CD14-positive monocyte (primary cell): Measurements from ENCODE around the gene MRTFB. TPM values are rescaled to one million over a fixed set of nuclear protein-coding genes. Genes with fewer than 3 reads are reported as not detected.

Experiments
- DNase-seq, 3 donors: peaks; one replicate each; pipeline ENCODE4 v3.0.0-alpha.2; 2011 to 2022
- H2AFZ ChIP-seq: 2 replicates; pipeline ENCODE4 v1.6.0; 2012; ENCODE audit warnings: mild to moderate bottlenecking, low read depth, low read length, inconsistent platforms; ENCODE audit not compliant: insufficient read depth, poor library complexity, severe bottlenecking
- H3K27ac ChIP-seq, 2 donors: 1 replicate in 1 of 2; 2 replicates in 1 of 2; pipeline ENCODE4 v1.5.1; 2012 to 2013; ENCODE audit warnings: low read length in 2 of 2, control low read depth in 1 of 2, inconsistent platforms in 1 of 2, low read depth in 1 of 2, mild to moderate bottlenecking in 1 of 2
- H3K27me3 ChIP-seq, 2 donors: one replicate each; pipeline versions ENCODE4 v1.6.0 to v1.6.1; 2011 to 2013; ENCODE audit warnings: low read length in 2 of 2; ENCODE audit not compliant: control insufficient read depth in 2 of 2, insufficient read depth in 2 of 2
- H3K36me3 ChIP-seq, 2 donors: replicated peaks in 1 of 2; 1 replicate in 1 of 2; 2 replicates in 1 of 2; pipeline versions ENCODE4 v1.5.1 to v1.6.1; 2012 to 2013; ENCODE audit warnings: low read length in 2 of 2, control low read depth in 1 of 2, inconsistent platforms in 1 of 2, mild to moderate bottlenecking in 1 of 2; ENCODE audit not compliant: insufficient read depth in 2 of 2, control insufficient read depth in 1 of 2
- H3K4me1 ChIP-seq, 2 donors: 1 replicate in 1 of 2; 2 replicates in 1 of 2; pipeline versions ENCODE4 v1.5.1 to v1.6.1; 2012 to 2013; ENCODE audit warnings: low read length in 2 of 2, control low read depth in 1 of 2, inconsistent platforms in 1 of 2, mild to moderate bottlenecking in 1 of 2, moderate library complexity in 1 of 2; ENCODE audit not compliant: insufficient read depth in 2 of 2, control insufficient read depth in 1 of 2
- H3K4me2 ChIP-seq: replicated peaks from 2 replicates; pipeline ENCODE3; 2012; ENCODE audit warnings: low read length, moderate library complexity, mild to moderate bottlenecking; ENCODE audit not compliant: poor library complexity, severe bottlenecking; ENCODE audit errors: extremely low read depth
- H3K4me3 ChIP-seq, 3 experiments: fragments of 200-600 bp in 1 of 3; sonication (generic) in 1 of 3; replicated peaks in 1 of 3; 1 replicate in 2 of 3; 2 replicates in 1 of 3; pipeline ENCODE4 v1.5.1; 2011 to 2013; ENCODE audit warnings: low read length in 3 of 3, mild to moderate bottlenecking in 3 of 3, control low read depth in 2 of 3, low read depth in 2 of 3, inconsistent platforms in 1 of 3, moderate library complexity in 1 of 3
- H3K79me2 ChIP-seq: 2 replicates; pipeline ENCODE4 v1.6.0; 2012; ENCODE audit warnings: mild to moderate bottlenecking, control low read depth, inconsistent platforms, low read length, moderate library complexity; ENCODE audit not compliant: insufficient read depth
- H3K9ac ChIP-seq: 2 replicates; pipeline ENCODE4 v1.6.0; 2017; ENCODE audit warnings: low read length, mild to moderate bottlenecking; ENCODE audit not compliant: insufficient read depth, poor library complexity, severe bottlenecking
- H3K9me3 ChIP-seq, 2 donors: replicated peaks in 1 of 2; 1 replicate in 1 of 2; 2 replicates in 1 of 2; pipeline versions ENCODE4 v1.5.1 to v1.6.1; 2012 to 2013; ENCODE audit warnings: low read length in 2 of 2, control low read depth in 1 of 2; ENCODE audit not compliant: control insufficient read depth in 1 of 2, insufficient read depth in 1 of 2
- H4K20me1 ChIP-seq: 2 replicates; pipeline ENCODE4 v1.6.0; 2012; ENCODE audit warnings: mild to moderate bottlenecking, low read length, control low read depth, moderate library complexity; ENCODE audit not compliant: insufficient read depth
- H3K27ac Mint-ChIP-seq, 7 donors: one replicate each; pipeline ENCODE4 v1.8.0; 2020; ENCODE audit warnings: mild to moderate bottlenecking in 7 of 7, mixed read lengths in 7 of 7, moderate library complexity in 6 of 7, inconsistent platforms in 2 of 7
- H3K27me3 Mint-ChIP-seq, 3 donors: one replicate each; pipeline ENCODE4 v1.8.0; 2021 to 2022; ENCODE audit warnings: low read depth in 3 of 3, mild to moderate bottlenecking in 3 of 3, mixed read lengths in 3 of 3, moderate library complexity in 3 of 3, inconsistent platforms in 1 of 3
- H3K36me3 Mint-ChIP-seq, 2 donors: one replicate each; pipeline ENCODE4 v1.8.0; 2020; ENCODE audit warnings: mixed read lengths in 2 of 2, inconsistent platforms in 1 of 2, mild to moderate bottlenecking in 1 of 2
- H3K4me1 Mint-ChIP-seq: one replicate; pipeline ENCODE4 v1.8.0; 2020; ENCODE audit warnings: mild to moderate bottlenecking, mixed read lengths
- H3K4me3 Mint-ChIP-seq, 2 donors: one replicate each; pipeline ENCODE4 v1.8.0; 2020; ENCODE audit warnings: mild to moderate bottlenecking in 2 of 2, mixed read lengths in 2 of 2, moderate library complexity in 1 of 2
- H3K9me3 Mint-ChIP-seq, 7 donors: one replicate each; pipeline ENCODE4 v1.8.0; 2020 to 2022; ENCODE audit warnings: mixed read lengths in 7 of 7, mild to moderate bottlenecking in 6 of 7, moderate library complexity in 6 of 7, inconsistent platforms in 2 of 7
- CTCF ChIP-seq: fragments of 200-600 bp; IDR thresholded peaks from one replicate; pipeline ENCODE4 v1.8.0; 2022; ENCODE audit warnings: antibody characterized with exemption, mild to moderate bottlenecking
- WGBS: methylation state at CpG from one replicate; pipeline ENCODE4 v1.1.5; 2013; ENCODE audit warnings: missing lambda C conversion rate; ENCODE audit not compliant: insufficient coverage; 5-methylcytosine and 5-hydroxymethylcytosine counted together
- intact Hi-C, 2 donors: fragments of 100-400 bp; cut with micrococcal nuclease; formaldehyde crosslinking; loops; one replicate each; pipeline versions ENCODE4 v1.15.0 to v1.15.1; 2023
- polyA plus RNA-seq, 3 donors: library from polyadenylated mRNA; depleted of rRNA in 1 of 3; unstranded in 2 of 3; stranded (reverse) in 1 of 3; fragments of 300-500 nt in 2 of 3; fragments of >200 nt in 1 of 3; fragmentation: Illumina TruSeq in 2 of 3; gene quantifications; 1 replicate in 2 of 3; 2 replicates in 1 of 3; pipeline ENCODE4 v1.2.3, GENCODE V29; 2012 to 2021

MRTFB gene
- polyA plus RNA-seq, 3 donors: 0.69 to 1.4 (median 0.87) TPM

- TF ChIP-seq CTCF: no peak
- peaks cover 19 to 58% of the 10 kb centered on the region in 2 donors for H3K27me3 ChIP-seq
- H3K36me3 ChIP-seq: no peaks in the 10 kb centered on the region
- H3K27ac Mint-ChIP-seq: no peak overlapping the region
- H3K4me3 Mint-ChIP-seq: no peak overlapping the region
- intact Hi-C loops: no loop called here
- DNase-seq: no peak
- H3K4me1 ChIP-seq: peaks cover 14 to 16% of the 10 kb centered on the region in 2 donors
- peaks cover 24% of the 10 kb centered on the region for H3K4me1 Mint-ChIP-seq
- H3K36me3 Mint-ChIP-seq: peaks cover 0 to 4% of the 10 kb centered on the region in 2 donors
- no peak overlapping the region for H3K27ac ChIP-seq
- peaks cover 0 to 10% (median 6%) of the 10 kb centered on the region in 7 donors for H3K9me3 Mint-ChIP-seq
- H3K79me2 ChIP-seq: no peaks in the 10 kb centered on the region
- no peak overlapping the region for H3K9ac ChIP-seq
- no peaks in the 10 kb centered on the region for H3K9me3 ChIP-seq
- H4K20me1 ChIP-seq: no peaks in the 10 kb centered on the region
- peaks cover 48 to 78% (median 69%) of the 10 kb centered on the region in 3 donors for H3K27me3 Mint-ChIP-seq
- no peak overlapping the region for H3K4me3 ChIP-seq
- 96% methylated on average over 6 of the region's 10 CpGs for WGBS
- H3K4me2 ChIP-seq: no peak overlapping the region
- H2AFZ ChIP-seq: no peak overlapping the region
These were observed 236.0 kb downstream of the MRTFB start for GRCh38 chr16:14307059-14307526.

- TF ChIP-seq CTCF: no peak
- DNase-seq: no peak
- intact Hi-C loops: no loop called here
- peaks cover 0 to 4% of the 10 kb centered on the region in 2 donors for H3K36me3 Mint-ChIP-seq
- Histone ChIP-seq H3K4me3 (no peak overlapping the region), H3K4me1 (peaks cover 9 to 10% of the 10 kb centered on the region in 2 donors), H2AFZ (no peak overlapping the region), H3K27me3 (peaks cover 17 to 53% of the 10 kb centered on the region in 2 donors), H3K9me3 (no peaks in the 10 kb centered on the region), H4K20me1 (no peaks in the 10 kb centered on the region), H3K79me2 (no peaks in the 10 kb centered on the region), H3K4me2 (no peak overlapping the region), H3K27ac (no peak overlapping the region), H3K9ac (no peak overlapping the region), H3K36me3 (no peaks in the 10 kb centered on the region)
- WGBS: 91% methylated on average over 16 of the region's 23 CpGs
- peaks cover 0 to 10% (median 5%) of the 10 kb centered on the region in 7 donors for H3K9me3 Mint-ChIP-seq
- H3K4me1 Mint-ChIP-seq: peaks cover 21% of the 10 kb centered on the region
- no peak overlapping the region for H3K4me3 Mint-ChIP-seq
- H3K27ac Mint-ChIP-seq: no peak overlapping the region
- peaks cover 46 to 71% (median 64%) of the 10 kb centered on the region in 3 donors for H3K27me3 Mint-ChIP-seq
These were observed 236.6 kb downstream of the MRTFB start for GRCh38 chr16:14307527-14308367.
